ENCODE results near the gene KIAA1671.
"Not testable (repeated sequence)": the region's sequence is repeated elsewhere in the genome, so short reads cannot be mapped to it uniquely, and the experiment has no call there.

The KIAA1671 gene

GRCh38 chr22:25174888-25175411, 222.4 kb downstream of the KIAA1671 start:
- ChIA-PET POLR2A (no interaction called here), CTCF (interaction anchor here (1.8 kb wide), 1 partner anchor 26 kb away, joined by 4 read pairs; no protein-coding TSS in a partner anchor)
- TF ChIP-seq, protein P1, sequence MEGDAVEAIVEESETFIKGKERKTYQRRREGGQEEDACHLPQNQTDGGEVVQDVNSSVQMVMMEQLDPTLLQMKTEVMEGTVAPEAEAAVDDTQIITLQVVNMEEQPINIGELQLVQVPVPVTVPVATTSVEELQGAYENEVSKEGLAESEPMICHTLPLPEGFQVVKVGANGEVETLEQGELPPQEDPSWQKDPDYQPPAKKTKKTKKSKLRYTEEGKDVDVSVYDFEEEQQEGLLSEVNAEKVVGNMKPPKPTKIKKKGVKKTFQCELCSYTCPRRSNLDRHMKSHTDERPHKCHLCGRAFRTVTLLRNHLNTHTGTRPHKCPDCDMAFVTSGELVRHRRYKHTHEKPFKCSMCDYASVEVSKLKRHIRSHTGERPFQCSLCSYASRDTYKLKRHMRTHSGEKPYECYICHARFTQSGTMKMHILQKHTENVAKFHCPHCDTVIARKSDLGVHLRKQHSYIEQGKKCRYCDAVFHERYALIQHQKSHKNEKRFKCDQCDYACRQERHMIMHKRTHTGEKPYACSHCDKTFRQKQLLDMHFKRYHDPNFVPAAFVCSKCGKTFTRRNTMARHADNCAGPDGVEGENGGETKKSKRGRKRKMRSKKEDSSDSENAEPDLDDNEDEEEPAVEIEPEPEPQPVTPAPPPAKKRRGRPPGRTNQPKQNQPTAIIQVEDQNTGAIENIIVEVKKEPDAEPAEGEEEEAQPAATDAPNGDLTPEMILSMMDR (IDR thresholded peaks at IDR 0.05; ENCODE audit: control extremely low read depth, extremely low read depth, low read depth, missing control alignments) = no peak
- no peak for DNase-seq (ENCODE audit: extremely low spot score)

DNA sequence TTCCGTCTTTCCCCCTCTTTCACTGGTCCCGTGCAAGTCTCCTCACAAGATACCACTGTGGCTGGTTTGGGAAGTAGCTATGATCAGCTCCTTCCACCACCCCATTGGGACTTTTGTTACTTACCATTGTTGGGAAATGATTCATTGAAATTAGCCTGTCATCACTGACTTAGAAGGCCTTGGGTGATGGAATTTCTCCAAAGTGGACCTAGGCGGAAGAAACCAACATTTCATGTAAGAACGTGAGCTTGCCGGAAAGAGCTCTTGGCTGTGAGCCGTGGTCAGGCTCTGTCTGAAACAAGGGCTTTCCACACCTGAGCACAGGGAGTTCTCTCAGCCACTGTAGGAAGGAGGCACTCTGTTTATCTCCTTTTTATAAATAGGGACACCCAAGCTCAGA, 223.7 kb downstream of the KIAA1671 start:
- TF ChIP-seq, protein P1 (IDR thresholded peaks at IDR 0.05; ENCODE audit: control extremely low read depth, extremely low read depth, low read depth, missing control alignments) = no peak
- CTCF ChIA-PET = interaction anchor here (0.6 to 1.2 kb wide), 4 partner anchors 9 to 95 kb away, joined by 3 read pairs; no protein-coding TSS in a partner anchor
- DNase-seq (ENCODE audit: extremely low spot score) = no peak
- POLR2A ChIA-PET = no interaction called here

- POLR2A ChIA-PET = no interaction called here
- DNase-seq (ENCODE audit: extremely low spot score) = no peak
- CTCF ChIA-PET = interaction anchor here (0.7 to 1.2 kb wide), 4 partner anchors 9 to 95 kb away, joined by 3 read pairs; no protein-coding TSS in a partner anchor
- TF ChIP-seq, protein P1 (IDR thresholded peaks at IDR 0.05; ENCODE audit: control extremely low read depth, extremely low read depth, low read depth, missing control alignments) = no peak
Measured at GRCh38 chr22:25176799-25177198, 224.3 kb downstream of the KIAA1671 start.

DNA sequence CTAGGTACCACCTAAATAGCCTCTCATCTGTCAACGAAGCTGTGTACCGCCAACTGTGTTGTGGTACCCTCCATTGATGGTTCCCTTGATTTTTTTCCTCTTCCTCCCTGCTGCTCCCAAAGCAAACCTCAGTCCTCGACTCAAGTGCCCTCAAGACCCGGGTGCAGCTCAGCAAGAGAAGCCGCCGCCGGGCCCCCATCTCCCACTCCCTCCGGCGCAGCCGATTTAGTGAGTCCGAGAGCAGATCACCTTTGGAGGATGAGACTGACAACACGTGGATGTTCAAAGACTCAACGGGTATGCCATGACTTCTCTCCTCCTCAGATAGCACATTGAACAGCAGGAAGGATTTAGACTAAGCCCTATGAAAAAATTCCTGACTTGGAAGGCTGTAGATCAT, 224.7 kb downstream of the KIAA1671 start:
- no peak for DNase-seq (ENCODE audit: extremely low spot score)
- TF ChIP-seq, protein P1 (IDR thresholded peaks at IDR 0.05; ENCODE audit: control extremely low read depth, extremely low read depth, low read depth, missing control alignments) = no peak
- ChIA-PET CTCF (interaction anchor here (0.7 to 1.2 kb wide), 3 partner anchors 9 to 96 kb away, joined by 3 read pairs; no protein-coding TSS in a partner anchor), POLR2A (no interaction called here)

GRCh38 chr22:25177895-25178294, 225.4 kb downstream of the KIAA1671 start:
- DNase-seq (ENCODE audit: extremely low spot score) = no peak
- TF ChIP-seq, protein P1 (IDR thresholded peaks at IDR 0.05; ENCODE audit: control extremely low read depth, extremely low read depth, low read depth, missing control alignments) = no peak
- ChIA-PET POLR2A (no interaction called here), CTCF (no interaction called here)

DNA sequence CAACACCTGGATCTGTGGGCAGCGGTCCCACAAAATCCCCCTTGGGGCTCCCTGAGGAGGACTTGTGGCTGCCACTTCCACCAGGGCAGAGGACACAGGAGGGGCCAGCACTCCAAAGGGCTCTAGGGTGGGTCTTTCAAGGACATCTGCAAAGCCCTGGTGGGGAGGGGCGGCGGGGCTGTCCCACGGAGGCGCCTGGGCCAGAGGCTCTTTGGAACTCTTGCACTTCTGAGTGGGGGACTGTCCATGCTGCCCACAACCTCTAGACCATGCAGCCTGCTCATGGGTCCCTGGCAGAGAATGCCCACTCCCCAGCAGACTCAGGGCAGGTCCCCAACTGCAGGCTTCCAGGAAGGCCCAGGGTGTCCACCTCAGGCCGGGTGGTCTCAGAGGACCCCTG, 225.8 kb downstream of the KIAA1671 start:
- POLR2A ChIA-PET, CTCF ChIA-PET: not testable (repeated sequence)

DNA sequence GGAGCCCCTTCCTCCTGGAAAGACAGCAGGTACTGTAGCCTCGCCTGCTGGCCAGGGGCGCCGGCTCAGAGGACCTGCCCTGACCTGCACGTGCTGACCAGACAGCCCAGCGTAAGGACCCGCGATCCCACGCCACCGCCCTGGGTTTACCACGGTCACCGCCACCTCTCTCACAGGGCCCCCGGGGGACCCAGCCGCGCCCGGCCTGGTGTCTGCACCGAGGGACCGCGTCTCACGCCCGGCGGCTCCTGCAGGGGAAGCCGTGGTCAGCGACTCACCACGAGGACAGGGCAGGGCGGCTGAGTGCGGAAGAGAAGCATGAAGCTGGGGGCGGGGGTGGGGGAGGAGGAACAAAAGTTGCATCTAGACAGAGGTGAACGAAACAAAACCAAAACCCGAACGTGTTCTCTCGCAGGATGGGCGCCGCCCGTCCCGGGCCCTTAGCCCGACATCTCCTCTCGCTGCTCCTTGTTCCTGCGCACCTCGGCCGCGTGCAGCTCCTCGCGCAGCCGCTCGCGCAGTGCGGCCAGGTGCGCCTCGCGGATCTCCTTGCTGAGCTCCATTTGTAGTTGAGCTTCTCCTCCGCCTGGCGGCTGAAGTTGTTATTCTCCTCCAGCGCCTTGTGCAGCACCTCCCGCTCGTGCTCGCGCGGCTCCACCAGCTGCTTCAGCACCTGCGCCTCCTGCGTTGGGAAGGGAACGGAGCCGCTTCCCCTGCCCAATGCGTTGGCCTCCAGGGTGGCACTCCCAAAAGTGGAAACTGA, 226.5 kb downstream of the KIAA1671 start:
- DNase-seq (ENCODE audit: extremely low spot score); POLR2A ChIA-PET: not testable (repeated sequence)
- CTCF ChIA-PET = interaction anchor here (1.5 kb wide), 1 partner anchor 23 kb away, joined by 4 read pairs; no protein-coding TSS in a partner anchor

More for the DNA sequence above, 225.8 kb downstream of the KIAA1671 start:
- DNase-seq (ENCODE audit: extremely low spot score) = not testable (repeated sequence)

All from GM10248 (cell line).